Measurements from ENCODE around the gene CD300C. TPM values are rescaled to one million over a fixed set of nuclear protein-coding genes. Genes with fewer than 3 reads are reported as not detected.
A peak's percentile ranks its signal among the peaks of the same experiment; 100 is the strongest.

The CD300C gene
- total and polyA plus RNA-seq, 2 donors (not counting 1 experiment from before 2014, with no cell fraction given) = 0.72 to 0.74 TPM

DNA sequence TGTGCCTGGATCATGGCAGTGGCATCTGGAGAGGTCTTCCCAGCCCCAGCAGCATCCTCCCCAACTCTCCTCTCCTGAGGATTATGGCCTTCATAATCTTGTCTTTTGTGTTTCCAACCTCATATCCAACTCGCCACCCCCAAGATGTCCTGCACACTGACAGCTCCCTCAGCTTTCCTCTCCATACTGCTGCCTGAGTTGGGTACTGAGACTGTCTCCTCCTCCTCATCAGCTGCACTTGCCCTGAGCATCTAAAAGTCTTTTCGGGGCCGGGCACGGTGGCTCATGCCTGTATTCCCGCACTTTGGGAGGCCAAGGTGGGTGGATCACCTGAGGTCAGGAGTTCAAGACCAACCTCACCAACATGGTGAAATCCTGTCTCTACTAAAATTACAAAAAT is 16.7 kb downstream of the CD300C start:
- ATAC-seq (ENCODE audit: low read depth) = no peak
- H3K79me2 ChIP-seq (ENCODE audit: control insufficient read depth, insufficient read depth, low read length) = no peaks in the 10 kb centered on the region
- CTCF ChIA-PET = interaction anchor here (3.4 kb wide), 1 partner anchor 161 kb away, joined by 32 read pairs; the partner anchor contains the start of gene GPR142
- no peak for TF ChIP-seq EZH2 (IDR thresholded peaks at IDR 0.05; ENCODE audit: borderline replicate concordance, insufficient read depth, low read depth, low read length, poor library complexity, severe bottlenecking)
- TF ChIP-seq, protein P1, sequence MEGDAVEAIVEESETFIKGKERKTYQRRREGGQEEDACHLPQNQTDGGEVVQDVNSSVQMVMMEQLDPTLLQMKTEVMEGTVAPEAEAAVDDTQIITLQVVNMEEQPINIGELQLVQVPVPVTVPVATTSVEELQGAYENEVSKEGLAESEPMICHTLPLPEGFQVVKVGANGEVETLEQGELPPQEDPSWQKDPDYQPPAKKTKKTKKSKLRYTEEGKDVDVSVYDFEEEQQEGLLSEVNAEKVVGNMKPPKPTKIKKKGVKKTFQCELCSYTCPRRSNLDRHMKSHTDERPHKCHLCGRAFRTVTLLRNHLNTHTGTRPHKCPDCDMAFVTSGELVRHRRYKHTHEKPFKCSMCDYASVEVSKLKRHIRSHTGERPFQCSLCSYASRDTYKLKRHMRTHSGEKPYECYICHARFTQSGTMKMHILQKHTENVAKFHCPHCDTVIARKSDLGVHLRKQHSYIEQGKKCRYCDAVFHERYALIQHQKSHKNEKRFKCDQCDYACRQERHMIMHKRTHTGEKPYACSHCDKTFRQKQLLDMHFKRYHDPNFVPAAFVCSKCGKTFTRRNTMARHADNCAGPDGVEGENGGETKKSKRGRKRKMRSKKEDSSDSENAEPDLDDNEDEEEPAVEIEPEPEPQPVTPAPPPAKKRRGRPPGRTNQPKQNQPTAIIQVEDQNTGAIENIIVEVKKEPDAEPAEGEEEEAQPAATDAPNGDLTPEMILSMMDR (IDR thresholded peaks at IDR 0.05) = no peak
- no peak overlapping the region for H3K9ac ChIP-seq (ENCODE audit: low read length)
- H3K27ac ChIP-seq (ENCODE audit: low read length in 2 of 2) = no peak overlapping the region
- Mint-ChIP-seq H3K27ac (no peak overlapping the region), H3K9me3 (ENCODE audit: insufficient read depth) (no peaks in the 10 kb centered on the region), H3K27me3 (peaks cover 7% of the 10 kb centered on the region), H3K4me1 (peaks cover 29% of the 10 kb centered on the region), H3K4me3 (no peak overlapping the region)
- no peak overlapping the region for H2AFZ ChIP-seq (ENCODE audit: insufficient read depth, low read depth, low read length, poor library complexity, severe bottlenecking)
- POLR2A ChIA-PET = no interaction called here
- H4K20me1 ChIP-seq (ENCODE audit: control insufficient read depth, insufficient read depth, low read length, poor library complexity, severe bottlenecking) = no peaks in the 10 kb centered on the region
- H3K9me3 ChIP-seq (ENCODE audit: control extremely low read depth in 1 of 3, control insufficient read depth in 2 of 3, insufficient read depth in 1 of 3, low read length in 2 of 3) = no peaks in the 10 kb centered on the region
- DNase-seq = no peak
- peaks cover 0 to 15% (median under 1%) of the 10 kb centered on the region in 4 experiments for H3K27me3 ChIP-seq (replicated peaks in 1 of 4; ENCODE audit: control extremely low read depth in 1 of 4, control insufficient read depth in 3 of 4, insufficient read depth in 4 of 4, low read length in 3 of 4)
- H3K4me1 ChIP-seq (ENCODE audit: control insufficient read depth in 2 of 2, insufficient read depth in 2 of 2, low read length in 2 of 2) = peaks cover 28 to 39% of the 10 kb centered on the region in 2 donors
- 100% methylated on average over 5 of the region's 5 CpGs for WGBS (ENCODE audit: insufficient coverage)
- intact Hi-C loops (cut with micrococcal nuclease) = no loop called here
- no peak overlapping the region for H3K4me3 ChIP-seq (ENCODE audit: control extremely low read depth in 1 of 5, extremely low read depth in 1 of 5, insufficient read depth in 1 of 5, low read depth in 2 of 5, low read length in 4 of 5)
- no peak overlapping the region for H3K4me2 ChIP-seq (replicated peaks; ENCODE audit: low read depth, low read length, poor library complexity, severe bottlenecking)
- no peaks in the 10 kb centered on the region for H3K36me3 ChIP-seq (replicated peaks in 1 of 2; ENCODE audit: control extremely low read depth in 1 of 2, control insufficient read depth in 1 of 2, extremely low read depth in 1 of 2, insufficient read depth in 2 of 2, low read length in 1 of 2)

DNA sequence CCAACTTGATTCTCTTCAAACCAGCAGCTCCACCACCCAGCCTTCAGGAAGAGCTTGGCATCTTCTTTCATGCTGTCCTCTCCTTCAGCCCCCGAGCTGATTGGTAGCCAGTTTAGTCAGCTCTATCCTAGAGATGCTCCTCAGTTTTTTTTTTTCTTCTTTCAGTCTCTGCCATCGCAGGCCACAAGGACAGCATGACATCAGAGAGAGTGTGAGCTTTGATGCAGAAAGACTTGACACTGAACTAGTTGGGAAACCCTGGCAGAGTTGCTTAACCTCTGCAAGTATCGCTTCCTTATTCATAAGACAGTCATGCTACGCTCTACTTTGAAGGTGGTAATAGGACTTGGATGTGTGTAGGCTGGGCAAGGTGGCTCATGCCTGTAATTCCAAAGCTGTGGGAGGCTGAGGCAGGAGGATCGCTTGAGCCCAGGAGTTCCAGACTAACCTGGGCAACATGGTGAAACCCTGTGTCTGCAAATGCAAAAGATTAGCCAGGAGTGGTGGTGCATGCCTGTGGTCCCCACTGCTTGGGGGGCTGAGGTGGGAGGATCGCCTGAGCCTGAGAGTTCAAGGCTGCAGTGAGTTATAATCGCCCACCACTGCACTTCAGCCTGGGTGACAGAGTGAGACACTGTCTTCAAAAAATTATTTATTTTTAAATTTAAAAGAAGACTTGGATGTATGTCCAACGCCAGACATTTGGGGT is 17.3 kb downstream of the CD300C start:
- WGBS (ENCODE audit: insufficient coverage) = 58% methylated on average over 4 of the region's 8 CpGs
- CTCF ChIA-PET = interaction anchor here (0.8 to 1.1 kb wide), 2 partner anchors 129 to 149 kb away, joined by 3 read pairs; no protein-coding TSS in a partner anchor
- Histone ChIP-seq H3K9ac (ENCODE audit: low read length) (no peak overlapping the region), H3K4me3 (ENCODE audit: control extremely low read depth in 1 of 5, extremely low read depth in 1 of 5, insufficient read depth in 1 of 5, low read depth in 2 of 5, low read length in 4 of 5) (no peak overlapping the region), H3K4me2 (replicated peaks; ENCODE audit: low read depth, low read length, poor library complexity, severe bottlenecking) (peak overlapping the region; percentile 14), H2AFZ (ENCODE audit: insufficient read depth, low read depth, low read length, poor library complexity, severe bottlenecking) (no peak overlapping the region), H3K4me1 (ENCODE audit: control insufficient read depth in 2 of 2, insufficient read depth in 2 of 2, low read length in 2 of 2) (peaks cover 28 to 39% of the 10 kb centered on the region in 2 donors), H3K27ac (ENCODE audit: low read length in 2 of 2) (no peak overlapping the region), H3K9me3 (ENCODE audit: control extremely low read depth in 1 of 3, control insufficient read depth in 2 of 3, insufficient read depth in 1 of 3, low read length in 2 of 3) (peaks cover 0 to under 1% (median 0%) of the 10 kb centered on the region in 3 donors), H3K27me3 (replicated peaks in 1 of 4; ENCODE audit: control extremely low read depth in 1 of 4, control insufficient read depth in 3 of 4, insufficient read depth in 4 of 4, low read length in 3 of 4) (peaks cover 0 to 15% (median 0%) of the 10 kb centered on the region in 4 experiments), H3K79me2 (ENCODE audit: control insufficient read depth, insufficient read depth, low read length) (no peaks in the 10 kb centered on the region), H4K20me1 (ENCODE audit: control insufficient read depth, insufficient read depth, low read length, poor library complexity, severe bottlenecking) (no peaks in the 10 kb centered on the region), H3K36me3 (replicated peaks in 1 of 2; ENCODE audit: control extremely low read depth in 1 of 2, control insufficient read depth in 1 of 2, extremely low read depth in 1 of 2, insufficient read depth in 2 of 2, low read length in 1 of 2) (no peaks in the 10 kb centered on the region)
- peak; percentile 83 for DNase-seq
- POLR2A ChIA-PET = no interaction called here
- H3K27ac Mint-ChIP-seq = peak overlapping the region; percentile 11
- TF ChIP-seq EZH2 (IDR thresholded peaks at IDR 0.05; ENCODE audit: borderline replicate concordance, insufficient read depth, low read depth, low read length, poor library complexity, severe bottlenecking) = no peak
- TF ChIP-seq, protein P1 (IDR thresholded peaks at IDR 0.05) = no peak
- H3K9me3 Mint-ChIP-seq (ENCODE audit: insufficient read depth) = no peaks in the 10 kb centered on the region
- no peak overlapping the region for H3K4me3 Mint-ChIP-seq
- peaks cover 29% of the 10 kb centered on the region for H3K4me1 Mint-ChIP-seq
- peaks cover 11% of the 10 kb centered on the region for H3K27me3 Mint-ChIP-seq
- intact Hi-C loops (cut with micrococcal nuclease) = no loop called here
- peak; percentile 84 for ATAC-seq (ENCODE audit: low read depth)

Measured in B cell (primary cell).